Activated naive CD8-positive, alpha-beta T cell treated with anti-CD3 and anti-CD28 coated beads for 36 hours (primary cell): ENCODE data around the gene DUSP3. TPM values are rescaled to one million over a fixed set of nuclear protein-coding genes. Genes with fewer than 3 reads are reported as not detected.

Experiments used
- DNase-seq: peaks from one replicate; pipeline ENCODE4 v3.0.0; 2021
- H3K27ac Mint-ChIP-seq: one replicate; pipeline ENCODE4 v1.8.0; 2022; ENCODE audit warnings: mild to moderate bottlenecking, moderate library complexity, mixed read lengths
- H3K27me3 Mint-ChIP-seq: one replicate; pipeline ENCODE4 v1.8.0; 2022; ENCODE audit warnings: mild to moderate bottlenecking, mixed read lengths
- H3K36me3 Mint-ChIP-seq: one replicate; pipeline ENCODE4 v1.8.0; 2021; ENCODE audit warnings: mild to moderate bottlenecking, mixed read lengths
- H3K4me1 Mint-ChIP-seq: one replicate; pipeline ENCODE4 v1.8.0; 2021; ENCODE audit warnings: mixed read lengths
- H3K4me3 Mint-ChIP-seq: one replicate; pipeline ENCODE4 v1.8.0; 2022; ENCODE audit warnings: mild to moderate bottlenecking, moderate library complexity, mixed read lengths
- H3K9me3 Mint-ChIP-seq: one replicate; pipeline ENCODE4 v1.8.0; 2022; ENCODE audit warnings: mixed read lengths
- total RNA-seq, 2 experiments: library from RNA; stranded (reverse); gene quantifications; one replicate each; pipeline ENCODE4 v1.2.3, GENCODE V29; 2021

DUSP3 gene
- total RNA-seq, 2 experiments from 2014 or later: 21.2 to 22.3 TPM

DNA sequence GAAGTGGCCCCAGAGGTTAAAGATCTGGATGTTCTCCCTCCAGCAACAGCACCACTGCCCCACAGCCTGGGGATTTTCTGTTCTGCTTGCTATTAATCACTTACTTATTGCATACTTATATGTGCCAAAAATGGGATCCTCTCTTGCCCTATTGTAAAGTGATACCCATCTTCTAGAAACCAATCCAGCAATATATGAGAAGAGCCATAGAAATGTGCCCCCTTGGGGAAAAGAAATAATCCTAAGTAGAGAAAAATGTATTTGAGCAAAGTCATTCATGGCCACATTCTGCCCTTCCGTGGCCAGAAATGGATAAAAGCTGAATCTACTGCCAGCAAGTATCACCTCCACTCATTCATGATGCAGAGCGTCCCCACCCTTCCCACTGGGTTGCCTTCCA is 41.1 kb downstream of the DUSP3 start:
- Mint-ChIP-seq H3K4me3 (no peak overlapping the region), H3K27me3 (peaks cover 17% of the 10 kb centered on the region), H3K9me3 (no peaks in the 10 kb centered on the region)

DNA sequence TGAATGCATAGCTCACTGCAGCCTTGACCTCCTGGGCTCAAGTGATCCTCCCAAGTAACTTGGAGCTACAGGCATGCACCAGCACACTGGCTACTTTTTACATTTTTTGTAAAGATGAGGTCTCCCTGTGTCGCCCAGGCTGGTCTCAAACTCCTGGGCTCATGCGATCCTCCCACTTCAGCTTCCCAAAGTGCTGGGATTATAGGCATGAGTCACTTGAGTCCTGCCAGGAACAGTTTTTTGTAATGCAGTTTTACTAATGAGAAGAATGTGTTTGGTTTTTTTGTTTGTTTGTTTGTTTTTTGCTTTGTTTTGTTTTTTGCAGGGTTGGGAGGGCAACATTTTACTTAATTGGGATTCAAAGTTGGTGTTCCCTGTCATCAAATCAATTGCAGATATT is 42.4 kb downstream of the DUSP3 start:
- DNase-seq: no peak
- H3K36me3 Mint-ChIP-seq: no peaks in the 10 kb centered on the region

More for the DNA sequence above, 41.1 kb downstream of the DUSP3 start:
- Mint-ChIP-seq H3K27ac (no peak overlapping the region), H3K4me1 (no peaks in the 10 kb centered on the region), H3K36me3 (no peaks in the 10 kb centered on the region)
- DNase-seq: no peak

DNA sequence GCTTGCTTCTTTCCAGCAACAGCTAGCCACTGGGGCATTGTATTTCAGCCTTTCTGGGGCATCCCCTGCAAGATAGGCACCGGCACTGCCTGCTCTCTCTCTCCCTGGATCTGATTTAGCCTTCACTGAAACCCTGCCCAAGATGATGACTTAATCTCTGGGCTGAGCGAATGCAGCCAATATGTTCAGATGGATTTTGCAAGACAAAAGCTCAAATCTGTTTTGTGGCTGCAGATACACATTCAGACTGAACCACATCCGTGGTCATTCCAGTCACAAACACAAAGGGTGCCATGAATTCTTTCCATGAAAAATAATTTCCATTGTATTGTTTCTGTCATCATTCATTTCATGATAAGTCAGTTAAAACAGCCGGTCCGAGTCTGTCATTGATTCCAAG is 44.4 kb downstream of the DUSP3 start:
- no peaks in the 10 kb centered on the region for H3K36me3 Mint-ChIP-seq
- no peak overlapping the region for H3K27ac Mint-ChIP-seq
- DNase-seq: no peak
- H3K4me1 Mint-ChIP-seq: no peaks in the 10 kb centered on the region
- no peak overlapping the region for H3K4me3 Mint-ChIP-seq
- peaks cover 4% of the 10 kb centered on the region for H3K27me3 Mint-ChIP-seq
- no peaks in the 10 kb centered on the region for H3K9me3 Mint-ChIP-seq

More for the DNA sequence above, 42.4 kb downstream of the DUSP3 start:
- H3K9me3 Mint-ChIP-seq: no peaks in the 10 kb centered on the region
- H3K27me3 Mint-ChIP-seq: peaks cover 10% of the 10 kb centered on the region
- no peaks in the 10 kb centered on the region for H3K4me1 Mint-ChIP-seq
- no peak overlapping the region for H3K27ac Mint-ChIP-seq
- no peak overlapping the region for H3K4me3 Mint-ChIP-seq

- Mint-ChIP-seq H3K27me3 (no peaks in the 10 kb centered on the region), H3K27ac (no peak overlapping the region), H3K36me3 (no peaks in the 10 kb centered on the region), H3K9me3 (no peaks in the 10 kb centered on the region), H3K4me1 (no peaks in the 10 kb centered on the region), H3K4me3 (no peak overlapping the region)
- DNase-seq: no peak
These were observed 44.8 kb downstream of the DUSP3 start for GRCh38 chr17:43733956-43734355.

DNA sequence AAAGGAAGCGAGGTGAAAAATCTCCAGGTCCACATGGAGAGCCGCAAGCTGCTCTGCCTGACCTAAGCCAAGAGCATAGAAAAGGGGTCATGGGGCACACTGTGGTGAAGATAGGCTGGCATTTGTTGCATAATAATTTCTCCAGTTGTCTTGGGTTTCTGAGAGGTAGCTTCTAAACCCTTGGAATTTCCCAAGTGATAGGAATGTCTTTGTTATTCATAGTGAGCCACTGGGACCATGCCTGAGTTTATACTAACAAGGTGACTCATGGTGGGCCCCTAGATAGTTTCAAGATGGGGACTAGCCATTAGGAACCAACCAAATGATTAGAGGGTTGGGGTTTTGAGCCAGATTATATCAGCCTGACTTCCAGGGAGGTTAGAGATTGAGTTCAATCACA is 45.8 kb downstream of the DUSP3 start:
- Mint-ChIP-seq H3K27me3 (no peaks in the 10 kb centered on the region), H3K27ac (no peak overlapping the region), H3K4me3 (no peak overlapping the region), H3K9me3 (no peaks in the 10 kb centered on the region), H3K36me3 (no peaks in the 10 kb centered on the region), H3K4me1 (no peaks in the 10 kb centered on the region)
- DNase-seq: no peak

GRCh38 chr17:43728081-43728480 is 50.7 kb downstream of the DUSP3 start:
- DNase-seq: no peak
- Mint-ChIP-seq H3K4me3 (no peak overlapping the region), H3K36me3 (no peaks in the 10 kb centered on the region), H3K9me3 (no peaks in the 10 kb centered on the region), H3K27me3 (no peaks in the 10 kb centered on the region), H3K4me1 (no peaks in the 10 kb centered on the region), H3K27ac (no peak overlapping the region)

- H3K9me3 Mint-ChIP-seq: peaks cover 1% of the 10 kb centered on the region
- H3K36me3 Mint-ChIP-seq: peaks cover 2% of the 10 kb centered on the region
- H3K27me3 Mint-ChIP-seq: no peaks in the 10 kb centered on the region
- H3K4me3 Mint-ChIP-seq: no peak overlapping the region
- peaks cover 14% of the 10 kb centered on the region for H3K4me1 Mint-ChIP-seq
- no peak overlapping the region for H3K27ac Mint-ChIP-seq
- no peak for DNase-seq
These were observed 54.9 kb downstream of the DUSP3 start for GRCh38 chr17:43723697-43724359.

GRCh38 chr17:43722870-43723665 is 55.7 kb downstream of the DUSP3 start:
- Mint-ChIP-seq H3K9me3 (peaks cover 1% of the 10 kb centered on the region), H3K27ac (no peak overlapping the region), H3K27me3 (no peaks in the 10 kb centered on the region), H3K4me3 (no peak overlapping the region), H3K36me3 (peaks cover 2% of the 10 kb centered on the region), H3K4me1 (peaks cover 14% of the 10 kb centered on the region)
- no peak for DNase-seq

DNA sequence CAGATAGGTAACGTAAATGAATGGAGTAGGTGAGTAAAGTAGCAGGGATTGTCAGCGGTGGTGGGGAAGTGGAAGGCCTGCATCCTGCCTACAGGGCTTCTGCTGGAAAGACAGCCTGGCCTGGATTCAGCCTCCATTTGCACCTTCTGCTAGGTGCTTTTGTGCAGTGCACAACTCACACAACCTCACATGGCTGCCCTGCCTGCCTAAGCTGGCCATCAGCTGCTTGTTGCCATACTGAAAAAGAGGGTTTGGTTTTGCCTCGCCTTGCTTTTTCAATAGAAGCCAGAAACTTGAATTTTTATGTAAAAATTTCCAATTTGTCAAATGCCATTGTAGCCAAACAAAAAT is 56.5 kb downstream of the DUSP3 start:
- H3K27ac Mint-ChIP-seq: no peak overlapping the region
- no peak overlapping the region for H3K4me3 Mint-ChIP-seq
- peaks cover 1% of the 10 kb centered on the region for H3K9me3 Mint-ChIP-seq
- no peaks in the 10 kb centered on the region for H3K27me3 Mint-ChIP-seq
- DNase-seq: no peak
- H3K36me3 Mint-ChIP-seq: peaks cover 2% of the 10 kb centered on the region
- peaks cover 14% of the 10 kb centered on the region for H3K4me1 Mint-ChIP-seq

GRCh38 chr17:43721537-43722268 is 57.1 kb downstream of the DUSP3 start:
- H3K27ac Mint-ChIP-seq: no peak overlapping the region
- peaks cover 1% of the 10 kb centered on the region for H3K9me3 Mint-ChIP-seq
- peaks cover 2% of the 10 kb centered on the region for H3K36me3 Mint-ChIP-seq
- no peak for DNase-seq
- H3K27me3 Mint-ChIP-seq: no peaks in the 10 kb centered on the region
- peak overlapping the region; percentile 87 for H3K4me3 Mint-ChIP-seq
- H3K4me1 Mint-ChIP-seq: peaks cover 14% of the 10 kb centered on the region

- Mint-ChIP-seq H3K4me3 (peak overlapping the region; percentile 87), H3K4me1 (peaks cover 14% of the 10 kb centered on the region)
These were observed 58.3 kb downstream of the DUSP3 start for GRCh38 chr17:43720311-43721060.

DNA sequence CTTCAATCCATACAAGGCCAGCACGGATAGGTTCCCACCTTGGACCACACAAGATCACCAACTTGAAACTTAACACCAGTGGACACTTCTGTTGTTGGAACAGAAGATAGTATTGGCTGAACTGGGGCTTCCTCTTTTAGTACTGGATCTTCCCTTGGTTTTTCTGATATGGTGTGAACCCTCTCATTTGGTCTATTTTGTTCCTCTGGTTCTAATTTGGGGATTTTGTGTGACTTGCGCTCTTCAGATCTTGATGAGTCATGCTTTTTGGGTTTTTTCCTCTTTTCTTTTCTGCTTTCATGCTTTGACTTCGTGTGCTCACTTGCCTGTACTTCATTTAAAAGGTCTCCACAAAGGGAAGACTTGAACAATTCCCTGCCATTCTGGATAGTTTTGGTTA is 59.2 kb downstream of the DUSP3 start:
- peaks cover 19% of the 10 kb centered on the region for H3K27me3 Mint-ChIP-seq
- DNase-seq: no peak
- peaks cover 2% of the 10 kb centered on the region for H3K36me3 Mint-ChIP-seq
- H3K9me3 Mint-ChIP-seq: peaks cover 1% of the 10 kb centered on the region
- H3K27ac Mint-ChIP-seq: peak overlapping the region; percentile 96
- H3K4me3 Mint-ChIP-seq: peak overlapping the region; percentile 87
- peaks cover 14% of the 10 kb centered on the region for H3K4me1 Mint-ChIP-seq

More at GRCh38 chr17:43720311-43721060, 58.3 kb downstream of the DUSP3 start:
- Mint-ChIP-seq H3K9me3 (peaks cover 1% of the 10 kb centered on the region), H3K27ac (peak overlapping the region; percentile 96), H3K36me3 (peaks cover 2% of the 10 kb centered on the region), H3K27me3 (peaks cover 10% of the 10 kb centered on the region)
- peak; percentile 82 for DNase-seq

GRCh38 chr17:43718544-43718943 is 60.2 kb downstream of the DUSP3 start:
- peaks cover 2% of the 10 kb centered on the region for H3K36me3 Mint-ChIP-seq
- peaks cover 27% of the 10 kb centered on the region for H3K27me3 Mint-ChIP-seq
- peaks cover 20% of the 10 kb centered on the region for H3K4me1 Mint-ChIP-seq
- H3K27ac Mint-ChIP-seq: no peak overlapping the region
- H3K4me3 Mint-ChIP-seq: no peak overlapping the region
- no peak for DNase-seq
- peaks cover 1% of the 10 kb centered on the region for H3K9me3 Mint-ChIP-seq

- Mint-ChIP-seq H3K4me1 (peaks cover 24% of the 10 kb centered on the region), H3K36me3 (peaks cover 2% of the 10 kb centered on the region), H3K9me3 (peaks cover 1% of the 10 kb centered on the region), H3K4me3 (no peak overlapping the region), H3K27me3 (peaks cover 34% of the 10 kb centered on the region), H3K27ac (no peak overlapping the region)
- DNase-seq: no peak
These were observed 60.9 kb downstream of the DUSP3 start for GRCh38 chr17:43717913-43718312.
